KG1 (cell line): ENCODE data around the gene RPS14.

Experiments
- DNase-seq: peaks from one replicate; lab custom pipeline; 2025; lab: John Stamatoyannopoulos, UW

RPS14 gene

DNA sequence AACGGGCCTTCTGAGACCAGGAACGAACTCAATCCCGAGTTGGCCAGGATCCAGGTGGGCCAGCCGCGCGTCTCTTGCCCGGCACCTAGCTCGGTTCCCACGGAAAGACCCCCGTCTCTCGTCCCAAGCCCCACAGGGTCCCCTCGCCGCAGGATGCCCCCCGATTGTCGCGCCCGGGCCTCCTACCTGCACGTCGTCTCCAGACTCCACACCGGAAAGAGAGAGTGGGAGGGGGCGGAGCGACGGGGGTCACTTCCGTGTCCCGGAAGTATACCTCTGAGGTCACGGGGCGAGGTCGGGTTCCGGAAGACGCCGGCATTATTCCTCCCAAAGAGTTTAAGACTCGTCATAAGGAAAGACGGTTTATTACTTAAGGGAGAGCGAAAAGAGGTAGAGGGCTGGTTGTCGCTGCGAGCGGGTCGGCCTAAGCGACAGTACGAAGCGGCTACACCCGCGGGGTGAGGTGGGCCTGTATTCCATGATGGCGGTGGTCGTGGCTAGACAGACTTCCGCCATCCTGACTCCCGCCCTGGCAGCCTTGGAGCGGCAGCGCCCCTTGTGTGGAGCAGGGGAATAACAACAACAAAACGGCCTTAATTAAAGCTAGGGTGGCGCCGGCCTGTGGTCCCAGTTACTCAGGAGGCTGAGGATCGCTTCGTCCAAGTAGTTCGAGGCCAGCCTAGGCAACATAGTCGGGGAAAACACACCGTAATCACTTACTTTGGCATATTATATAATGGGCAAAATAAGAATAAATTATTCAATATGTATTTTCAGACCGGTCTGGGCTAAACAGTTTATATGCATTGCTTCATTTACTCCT lies at the start of gene RPS14:
RPS14 (minus strand) TSS at position 223 of the 823 bp plus-strand sequence. CDS start 2,006 bp downstream, outside the sequence.
- peak; percentile 56 for DNase-seq

GRCh38 chr5:150498971-150499370 lies 49.4 kb upstream of the RPS14 start:
- DNase-seq, result no peak

GRCh38 chr5:150498501-150498900 lies 49.0 kb upstream of the RPS14 start:
- no peak for DNase-seq

DNA sequence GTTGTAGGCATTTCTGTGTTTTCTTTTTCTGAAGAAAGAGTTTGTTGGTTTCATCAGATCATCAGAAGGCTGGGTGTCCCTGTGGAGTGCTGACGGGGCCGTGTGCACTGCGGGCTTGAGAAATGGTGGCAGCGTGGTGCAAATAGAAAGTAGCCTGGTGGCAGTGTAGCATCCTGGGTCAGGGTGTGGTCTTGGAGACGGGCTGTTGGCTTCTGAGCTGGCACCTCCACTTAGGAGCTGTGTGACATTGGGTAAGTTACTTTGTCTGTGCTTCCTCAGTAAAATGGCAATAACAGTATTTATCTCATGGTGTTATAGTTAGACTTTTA lies 48.4 kb upstream of the RPS14 start:
- DNase-seq, result no peak

DNA sequence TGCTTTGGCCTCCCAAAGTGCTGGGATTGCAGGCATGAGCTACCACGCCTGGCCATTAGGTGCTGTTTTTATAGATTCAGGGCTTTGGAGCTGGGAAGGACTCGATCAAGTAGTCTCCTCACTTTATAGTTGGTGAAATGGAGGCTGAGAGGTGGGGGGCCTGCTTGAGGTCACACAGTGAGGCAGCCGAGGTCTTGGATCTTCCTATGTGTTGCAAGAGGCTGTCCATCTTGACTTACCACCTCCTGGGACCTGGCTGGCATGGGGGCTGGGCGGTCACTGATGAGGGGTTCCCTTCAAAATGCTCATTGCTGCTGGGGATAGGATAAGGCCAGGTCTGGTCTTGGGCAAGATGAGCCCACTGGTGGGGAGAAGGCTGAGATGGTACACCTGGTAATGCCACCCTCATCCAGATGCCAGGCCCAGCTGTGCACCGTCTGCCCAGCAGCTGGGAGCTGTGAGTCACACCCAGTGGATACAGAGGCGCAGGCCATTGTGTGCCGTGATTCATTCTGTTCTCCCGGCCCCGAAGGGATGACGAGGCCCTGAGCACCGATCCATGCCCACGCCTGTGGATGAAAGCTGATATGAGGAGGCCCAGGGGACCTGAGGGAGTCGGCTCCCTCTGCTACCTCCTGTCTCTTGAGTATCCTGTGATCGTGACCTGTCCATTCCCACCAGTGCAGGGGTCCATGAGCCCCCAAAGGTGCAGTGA lies 47.9 kb upstream of the RPS14 start:
- no peak for DNase-seq

GRCh38 chr5:150496534-150496933 lies 47.0 kb upstream of the RPS14 start:
- DNase-seq, result no peak

- no peak for DNase-seq
These were observed 46.6 kb upstream of the RPS14 start for GRCh38 chr5:150496098-150496497.

DNA sequence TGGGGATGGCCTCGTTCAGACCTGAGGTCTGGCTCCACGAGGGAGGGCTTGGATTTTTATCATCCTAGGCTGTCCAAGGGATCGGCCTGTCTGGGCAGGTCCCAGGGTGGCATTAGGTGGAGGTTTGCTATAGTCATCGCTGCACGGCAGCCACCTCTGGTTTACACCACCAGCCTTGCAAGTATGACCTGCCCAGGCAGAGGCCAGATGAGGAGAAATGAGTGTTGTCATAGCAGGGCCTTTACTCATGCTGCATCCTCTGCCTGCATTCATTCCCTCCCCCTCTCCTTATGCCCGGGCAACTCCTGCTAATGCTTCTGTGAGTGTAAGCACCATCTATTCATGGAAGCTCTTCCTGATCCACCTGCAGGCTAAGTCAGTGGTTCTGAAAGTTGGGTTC lies 43.1 kb upstream of the RPS14 start:
- DNase-seq, result no peak

GRCh38 chr5:150491876-150492275 lies 42.3 kb upstream of the RPS14 start:
- no peak for DNase-seq

- DNase-seq, result no peak
These were observed 41.2 kb upstream of the RPS14 start for GRCh38 chr5:150490754-150491153.

DNA sequence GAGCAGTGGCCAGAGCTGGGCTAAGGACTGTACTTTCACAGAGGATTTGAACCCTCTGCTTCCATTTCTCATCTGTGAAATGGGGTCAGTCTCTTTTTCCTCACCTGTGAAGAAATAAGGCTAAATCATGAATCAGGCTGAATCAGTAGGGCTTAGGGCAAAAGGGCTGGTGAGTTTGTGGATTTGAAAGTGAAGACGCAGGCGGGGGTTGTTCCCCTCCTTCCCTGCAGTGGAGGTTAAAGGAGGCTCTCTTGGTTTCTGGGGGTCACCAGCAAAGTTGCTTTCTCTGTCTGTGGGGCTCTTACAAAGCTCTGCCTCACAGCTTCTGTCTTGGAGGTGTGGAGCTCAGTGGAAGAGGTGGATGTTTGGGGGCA lies 40.7 kb upstream of the RPS14 start:
- DNase-seq, result no peak

GRCh38 chr5:150489360-150490295 lies 40.1 kb upstream of the RPS14 start:
- DNase-seq, result no peak

GRCh38 chr5:150488519-150489359 lies 39.2 kb upstream of the RPS14 start:
- no peak for DNase-seq

DNA sequence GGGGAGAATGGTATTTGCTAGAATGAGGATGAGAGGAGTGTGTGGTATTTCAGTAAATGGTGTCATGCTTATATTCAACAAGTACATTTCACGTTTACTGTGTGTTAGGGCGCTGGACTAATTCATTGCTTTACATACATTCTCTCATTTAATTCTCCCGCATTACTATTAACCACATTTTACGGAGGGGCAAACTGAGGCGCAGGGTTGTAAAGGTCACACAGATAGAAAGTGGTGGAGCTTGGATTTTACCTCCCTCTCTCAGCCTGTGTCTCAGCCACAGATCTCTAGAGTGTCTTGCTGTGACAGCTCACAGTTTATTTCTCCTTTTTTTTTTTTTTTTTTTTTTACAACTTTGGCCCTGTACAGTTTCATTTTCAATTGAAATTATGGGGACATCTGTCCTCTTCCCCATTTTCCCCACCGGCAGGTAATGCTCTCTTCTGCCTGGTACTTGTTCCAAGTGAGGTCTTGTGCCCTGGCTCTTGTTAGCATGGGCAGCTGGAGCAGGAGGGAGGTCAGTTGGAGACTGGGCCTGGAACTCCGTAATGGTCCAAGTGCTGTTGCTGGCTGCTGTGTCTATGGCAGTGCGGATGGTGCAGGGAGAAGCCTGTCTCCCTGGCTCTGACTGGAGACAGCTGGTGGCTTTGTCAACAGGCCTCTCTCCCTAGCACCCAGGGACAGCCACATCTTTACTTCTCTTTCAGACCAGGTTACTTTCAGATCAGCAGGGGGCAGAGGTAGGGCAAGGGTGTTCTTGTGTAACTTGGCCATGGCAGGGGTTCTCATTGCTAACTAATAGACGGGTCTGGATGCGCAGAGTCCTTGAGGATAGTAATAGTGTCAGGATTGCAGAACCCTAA lies 37.9 kb upstream of the RPS14 start:
- DNase-seq, result no peak

- DNase-seq, result no peak
These were observed 37.1 kb upstream of the RPS14 start for GRCh38 chr5:150486402-150487198.

DNA sequence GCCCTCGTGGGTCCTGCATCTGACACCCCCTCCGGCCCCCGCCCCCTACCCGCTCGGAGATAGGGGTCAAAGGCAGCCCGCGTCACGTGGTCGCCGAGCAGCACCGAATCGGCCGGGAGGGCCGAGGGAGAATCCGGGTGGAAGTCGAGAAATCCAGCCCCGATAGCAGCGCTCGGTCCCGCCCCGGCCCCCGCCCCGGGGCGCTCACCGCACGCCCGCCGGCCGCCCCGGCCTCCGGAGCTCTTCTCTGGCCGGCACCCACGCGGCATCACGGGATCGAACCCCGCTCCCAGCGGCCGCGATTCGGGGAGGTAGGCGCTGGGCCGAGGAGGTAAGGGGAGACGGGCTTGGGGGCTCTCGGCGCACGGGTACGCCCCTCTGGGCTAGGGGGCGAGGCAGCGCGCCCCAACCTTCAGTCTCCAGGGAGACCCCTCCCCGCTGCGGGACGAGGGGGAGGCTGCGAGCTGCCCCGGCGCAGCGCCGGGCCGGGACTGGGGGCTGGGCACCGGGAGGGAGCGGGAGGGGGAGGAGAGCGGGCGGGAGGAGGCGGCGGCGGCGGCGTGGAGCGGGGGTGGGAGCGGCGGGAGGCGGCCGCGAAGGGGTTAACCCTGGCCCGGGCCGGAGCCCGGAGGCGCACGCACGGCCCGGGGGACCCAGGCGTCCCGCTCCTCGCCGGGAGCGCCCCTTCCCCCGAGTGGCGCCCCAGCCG lies 36.3 kb upstream of the RPS14 start:
- DNase-seq, result no peak

GRCh38 chr5:150484964-150485692 lies 35.6 kb upstream of the RPS14 start:
- DNase-seq, result no peak

GRCh38 chr5:150481972-150482406 lies 32.5 kb upstream of the RPS14 start:
- no peak for DNase-seq

- DNase-seq, result no peak
These were observed 32.1 kb upstream of the RPS14 start for GRCh38 chr5:150481708-150481965.
